ENCODE data around the gene GNA15.

- TF ChIP-seq GABPA (IDR thresholded peaks at IDR 0.05; ENCODE audit: low read depth) (no peak), POLR2AphosphoS5 (IDR thresholded peaks at IDR 0.05; ENCODE audit: low read depth) (no peak), CTCF (IDR thresholded peaks at IDR 0.05; ENCODE audit: insufficient read depth, low read length) (no peak), REST (IDR thresholded peaks at IDR 0.05; ENCODE audit: insufficient replicate concordance, low read depth) (no peak), SPI1 (IDR thresholded peaks at IDR 0.05; ENCODE audit: borderline replicate concordance, low read depth) (no peak)
Measured at GRCh38 chr19:3121396-3121795, 14.4 kb upstream of the GNA15 start.

Measured in HL-60 (cell line).